Measurements from ENCODE around the gene VILL.

GRCh38 chr3:38002940-38003339 lies 12.4 kb downstream of the VILL start:
- TF ChIP-seq CTCF (IDR thresholded peaks at IDR 0.05) (no peak), POLR2A (IDR thresholded peaks at IDR 0.05) (no peak)
